ENCODE results near the gene SPSB1. TPM values are rescaled to one million over a fixed set of nuclear protein-coding genes. Genes with fewer than 3 reads are reported as not detected.
A peak's percentile ranks its signal among the peaks of the same experiment; 100 is the strongest.

SPSB1 gene
- total RNA-seq, 1 donor from 2014 or later: 16.8 TPM

GRCh38 chr1:9299571-9300541 lies 7.2 kb downstream of the SPSB1 start:
- peak; percentile 82 for DNase-seq (ENCODE audit: low read depth)

GRCh38 chr1:9300573-9300972 lies 7.9 kb downstream of the SPSB1 start:
- no peak for DNase-seq (ENCODE audit: low read depth)

- peak; percentile 85 for DNase-seq (ENCODE audit: low read depth)
Observed at GRCh38 chr1:9302745-9303524, 10.2 kb downstream of the SPSB1 start.

GRCh38 chr1:9303916-9304315 lies 11.2 kb downstream of the SPSB1 start:
- no peak for DNase-seq (ENCODE audit: low read depth)

- peak; percentile 72 for DNase-seq (ENCODE audit: low read depth)
Observed at GRCh38 chr1:9305216-9305615, 12.5 kb downstream of the SPSB1 start.

GRCh38 chr1:9306006-9306405 lies 13.3 kb downstream of the SPSB1 start:
- no peak for DNase-seq (ENCODE audit: low read depth)

- DNase-seq (ENCODE audit: low read depth): no peak
Observed at GRCh38 chr1:9307303-9307702, 14.6 kb downstream of the SPSB1 start.

GRCh38 chr1:9308236-9308785 lies 15.6 kb downstream of the SPSB1 start:
- DNase-seq (ENCODE audit: low read depth): no peak

GRCh38 chr1:9309080-9309479 lies 16.4 kb downstream of the SPSB1 start:
- no peak for DNase-seq (ENCODE audit: low read depth)

GRCh38 chr1:9309991-9310390 lies 17.3 kb downstream of the SPSB1 start:
- peak; percentile 95 for DNase-seq (ENCODE audit: low read depth)

- DNase-seq (ENCODE audit: low read depth): no peak
Observed at GRCh38 chr1:9311029-9311428, 18.3 kb downstream of the SPSB1 start.

- no peak for DNase-seq (ENCODE audit: low read depth)
Observed at GRCh38 chr1:9311479-9311878, 18.8 kb downstream of the SPSB1 start.

- no peak for DNase-seq (ENCODE audit: low read depth)
Observed at GRCh38 chr1:9312168-9312720, 19.6 kb downstream of the SPSB1 start.

- no peak for DNase-seq (ENCODE audit: low read depth)
Observed at GRCh38 chr1:9313576-9313975, 20.9 kb downstream of the SPSB1 start.

GRCh38 chr1:9314111-9314510 lies 21.4 kb downstream of the SPSB1 start:
- DNase-seq (ENCODE audit: low read depth): no peak

GRCh38 chr1:9314711-9315379 lies 22.2 kb downstream of the SPSB1 start:
- DNase-seq (ENCODE audit: low read depth): no peak

- DNase-seq (ENCODE audit: low read depth): peak; percentile 43
Observed at GRCh38 chr1:9315411-9316079, 22.9 kb downstream of the SPSB1 start.

GRCh38 chr1:9316080-9316444 lies 23.4 kb downstream of the SPSB1 start:
- DNase-seq (ENCODE audit: low read depth): no peak

GRCh38 chr1:9316512-9316911 lies 23.8 kb downstream of the SPSB1 start:
- no peak for DNase-seq (ENCODE audit: low read depth)

GRCh38 chr1:9317072-9317471 lies 24.4 kb downstream of the SPSB1 start:
- no peak for DNase-seq (ENCODE audit: low read depth)
